HG03095 (cell line): Measurements from ENCODE around the gene NFIL3.
A peak's percentile ranks its signal among the peaks of the same experiment; 100 is the strongest.
"Not testable (repeated sequence)": the region's sequence is repeated elsewhere in the genome, so short reads cannot be mapped to it uniquely, and the experiment has no call there.

Experiments
- ATAC-seq: cut with Tn5 transposase; IDR thresholded peaks from one replicate; pipeline ENCODE4 v1.9.1; 2021; ENCODE audit warnings: moderate library complexity; ENCODE audit not compliant: unreplicated experiment

Gene NFIL3

GRCh38 chr9:91398926-91399325, 24.7 kb downstream of the NFIL3 start:
- ATAC-seq: no peak

- peak; percentile 60 for ATAC-seq
These were observed 27.8 kb downstream of the NFIL3 start for GRCh38 chr9:91395553-91396471.

GRCh38 chr9:91395106-91395552, 28.5 kb downstream of the NFIL3 start:
- no peak for ATAC-seq

GRCh38 chr9:91393826-91394225, 29.8 kb downstream of the NFIL3 start:
- ATAC-seq: no peak

GRCh38 chr9:91392435-91392834, 31.2 kb downstream of the NFIL3 start:
- ATAC-seq: no peak

- no peak for ATAC-seq
These were observed 31.8 kb downstream of the NFIL3 start for GRCh38 chr9:91391818-91392217.

- ATAC-seq: no peak
These were observed 32.2 kb downstream of the NFIL3 start for GRCh38 chr9:91391412-91391811.

GRCh38 chr9:91389686-91390085, 33.9 kb downstream of the NFIL3 start:
- ATAC-seq: not testable (repeated sequence)

- no peak for ATAC-seq
These were observed 36.9 kb downstream of the NFIL3 start for GRCh38 chr9:91386765-91387164.

GRCh38 chr9:91384954-91385353, 38.7 kb downstream of the NFIL3 start:
- ATAC-seq: no peak

- ATAC-seq: no peak
These were observed 40.1 kb downstream of the NFIL3 start for GRCh38 chr9:91383577-91383976.

- ATAC-seq: no peak
These were observed 41.3 kb downstream of the NFIL3 start for GRCh38 chr9:91382298-91382697.

GRCh38 chr9:91379426-91379825, 44.2 kb downstream of the NFIL3 start:
- ATAC-seq: no peak

GRCh38 chr9:91378695-91379127, 44.9 kb downstream of the NFIL3 start:
- ATAC-seq: no peak

GRCh38 chr9:91378054-91378453, 45.6 kb downstream of the NFIL3 start:
- not testable (repeated sequence) for ATAC-seq

GRCh38 chr9:91376239-91376638, 47.4 kb downstream of the NFIL3 start:
- ATAC-seq: no peak

- ATAC-seq: no peak
These were observed 48.7 kb downstream of the NFIL3 start for GRCh38 chr9:91374939-91375338.

GRCh38 chr9:91371894-91372293, 51.7 kb downstream of the NFIL3 start:
- no peak for ATAC-seq

- ATAC-seq: not testable (repeated sequence)
These were observed 53.6 kb downstream of the NFIL3 start for GRCh38 chr9:91370006-91370405.

- ATAC-seq: no peak
These were observed 58.9 kb downstream of the NFIL3 start for GRCh38 chr9:91364702-91365101.

GRCh38 chr9:91364005-91364404, 59.6 kb downstream of the NFIL3 start:
- no peak for ATAC-seq

- no peak for ATAC-seq
These were observed 61.5 kb downstream of the NFIL3 start for GRCh38 chr9:91362051-91362611.
